ENCODE measurements around the gene ZDHHC5. TPM values are rescaled to one million over a fixed set of nuclear protein-coding genes. Genes with fewer than 3 reads are reported as not detected.
"Not testable (repeated sequence)": the region's sequence is repeated elsewhere in the genome, so short reads cannot be mapped to it uniquely, and the experiment has no call there.

ZDHHC5 gene
- total RNA-seq, 1 donor from 2014 or later, result 64.4 TPM

- no peak for DNase-seq
- no peaks in the 10 kb centered on the region for H3K27me3 ChIP-seq (ENCODE audit: low read depth)
- no peak overlapping the region for H3K27ac ChIP-seq
- no peak overlapping the region for H3K4me3 ChIP-seq
- intact Hi-C loops (cut with DNase I), result no loop called here
- no peak for ATAC-seq
- TF ChIP-seq CTCF (IDR thresholded peaks at IDR 0.05), result no peak
- peaks cover 45% of the 10 kb centered on the region for H3K4me1 ChIP-seq
- H3K36me3 ChIP-seq, result peaks cover 74% of the 10 kb centered on the region
- no peaks in the 10 kb centered on the region for H3K9me3 ChIP-seq
Observed at GRCh38 chr11:57674251-57674650, 6.3 kb downstream of the ZDHHC5 start.

GRCh38 chr11:57675176-57675941, 7.4 kb downstream of the ZDHHC5 start:
- H3K36me3 ChIP-seq, result peaks cover 79% of the 10 kb centered on the region

GRCh38 chr11:57679396-57679795, 11.5 kb downstream of the ZDHHC5 start:
- intact Hi-C loops (cut with DNase I), result no loop called here
- DNase-seq (no peak), ATAC-seq (no peak)
- H3K4me3 ChIP-seq, result no peak overlapping the region
- H3K27ac ChIP-seq, result no peak overlapping the region
- H3K9me3 ChIP-seq, result no peaks in the 10 kb centered on the region
- peaks cover 88% of the 10 kb centered on the region for H3K36me3 ChIP-seq
- no peak for TF ChIP-seq CTCF (IDR thresholded peaks at IDR 0.05)
- H3K4me1 ChIP-seq, result peaks cover 27% of the 10 kb centered on the region
- H3K27me3 ChIP-seq (ENCODE audit: low read depth), result no peaks in the 10 kb centered on the region

More at GRCh38 chr11:57675176-57675941, 7.4 kb downstream of the ZDHHC5 start:
- Histone ChIP-seq H3K4me1 (peaks cover 38% of the 10 kb centered on the region), H3K27ac (no peak overlapping the region), H3K9me3 (no peaks in the 10 kb centered on the region), H3K4me3 (no peak overlapping the region), H3K27me3 (ENCODE audit: low read depth) (no peaks in the 10 kb centered on the region)
- TF ChIP-seq CTCF (IDR thresholded peaks at IDR 0.05), result no peak
- intact Hi-C loops (cut with DNase I), result no loop called here
- ATAC-seq (peak in 1 of 2 donors; percentile 51), DNase-seq (no peak)

- H3K36me3 ChIP-seq, result peaks cover 88% of the 10 kb centered on the region
- H3K9me3 ChIP-seq, result no peaks in the 10 kb centered on the region
- no peak overlapping the region for H3K4me3 ChIP-seq
- no peaks in the 10 kb centered on the region for H3K27me3 ChIP-seq (ENCODE audit: low read depth)
- H3K4me1 ChIP-seq, result peaks cover 17% of the 10 kb centered on the region
- ATAC-seq (no peak), DNase-seq (no peak)
- no peak overlapping the region for H3K27ac ChIP-seq
- intact Hi-C loops (cut with DNase I), result no loop called here
- TF ChIP-seq CTCF (IDR thresholded peaks at IDR 0.05), result no peak
Observed at GRCh38 chr11:57680552-57680874, 12.6 kb downstream of the ZDHHC5 start.

GRCh38 chr11:57681168-57681567, 13.3 kb downstream of the ZDHHC5 start:
- Histone ChIP-seq H3K27me3 (ENCODE audit: low read depth) (no peaks in the 10 kb centered on the region), H3K36me3 (peaks cover 88% of the 10 kb centered on the region), H3K9me3 (no peaks in the 10 kb centered on the region), H3K27ac (no peak overlapping the region), H3K4me1 (peaks cover 10% of the 10 kb centered on the region), H3K4me3 (no peak overlapping the region)
- TF ChIP-seq CTCF (IDR thresholded peaks at IDR 0.05), result no peak
- DNase-seq (no peak), ATAC-seq (no peak)
- intact Hi-C loops (cut with DNase I), result no loop called here

GRCh38 chr11:57690474-57690873, 22.6 kb downstream of the ZDHHC5 start:
- H3K27me3 ChIP-seq (ENCODE audit: low read depth); DNase-seq; H3K4me1 ChIP-seq; H3K4me3 ChIP-seq; intact Hi-C loops (cut with DNase I); H3K9me3 ChIP-seq; ATAC-seq; H3K27ac ChIP-seq: not testable (repeated sequence)
- H3K36me3 ChIP-seq, result peaks cover 100% of the 10 kb centered on the region
